GM18520 (cell line): ENCODE results near the gene LDLRAD3.
"Not testable (repeated sequence)": the region's sequence is repeated elsewhere in the genome, so short reads cannot be mapped to it uniquely, and the experiment has no call there.

Source experiments
- ATAC-seq: cut with Tn5 transposase; IDR thresholded peaks from one replicate; pipeline ENCODE4 v1.9.1; 2021; ENCODE audit not compliant: unreplicated experiment

Gene LDLRAD3

GRCh38 chr11:35943713-35944502 lies at the start of gene LDLRAD3:
TSS of gene LDLRAD3 (plus strand) at chr11:35944062. CDS start at chr11:35944099, 37 bp downstream.
- no peak for ATAC-seq

- no peak for ATAC-seq
These were observed 46.8 kb upstream of the LDLRAD3 start for GRCh38 chr11:35897019-35897418.

GRCh38 chr11:35902961-35903360 lies 40.9 kb upstream of the LDLRAD3 start:
- no peak for ATAC-seq

- ATAC-seq, result no peak
These were observed 38.1 kb upstream of the LDLRAD3 start for GRCh38 chr11:35905646-35906276.

GRCh38 chr11:35906277-35906661 lies 37.6 kb upstream of the LDLRAD3 start:
- ATAC-seq, result no peak

GRCh38 chr11:35906681-35907080 lies 37.2 kb upstream of the LDLRAD3 start:
- ATAC-seq, result no peak

GRCh38 chr11:35907648-35908431 lies 36.0 kb upstream of the LDLRAD3 start:
- peak; percentile 61 for ATAC-seq

GRCh38 chr11:35908432-35908771 lies 35.5 kb upstream of the LDLRAD3 start:
- not testable (repeated sequence) for ATAC-seq

- ATAC-seq, result no peak
These were observed 34.2 kb upstream of the LDLRAD3 start for GRCh38 chr11:35909511-35910265.

GRCh38 chr11:35911013-35911412 lies 32.8 kb upstream of the LDLRAD3 start:
- ATAC-seq, result no peak

- no peak for ATAC-seq
These were observed 32.2 kb upstream of the LDLRAD3 start for GRCh38 chr11:35911616-35912165.

- ATAC-seq, result not testable (repeated sequence)
These were observed 31.4 kb upstream of the LDLRAD3 start for GRCh38 chr11:35912436-35912835.

- no peak for ATAC-seq
These were observed 30.8 kb upstream of the LDLRAD3 start for GRCh38 chr11:35912883-35913624.

GRCh38 chr11:35914816-35915215 lies 29.0 kb upstream of the LDLRAD3 start:
- ATAC-seq, result no peak

GRCh38 chr11:35916270-35916669 lies 27.6 kb upstream of the LDLRAD3 start:
- ATAC-seq, result no peak

GRCh38 chr11:35917676-35918075 lies 26.2 kb upstream of the LDLRAD3 start:
- no peak for ATAC-seq

GRCh38 chr11:35918716-35919115 lies 25.1 kb upstream of the LDLRAD3 start:
- no peak for ATAC-seq

GRCh38 chr11:35919244-35919643 lies 24.6 kb upstream of the LDLRAD3 start:
- ATAC-seq, result no peak

GRCh38 chr11:35923452-35923851 lies 20.4 kb upstream of the LDLRAD3 start:
- ATAC-seq, result no peak

- ATAC-seq, result no peak
These were observed 19.1 kb upstream of the LDLRAD3 start for GRCh38 chr11:35924811-35925210.
